Measurements from ENCODE around the gene CDC45.

CDC45 gene

DNA sequence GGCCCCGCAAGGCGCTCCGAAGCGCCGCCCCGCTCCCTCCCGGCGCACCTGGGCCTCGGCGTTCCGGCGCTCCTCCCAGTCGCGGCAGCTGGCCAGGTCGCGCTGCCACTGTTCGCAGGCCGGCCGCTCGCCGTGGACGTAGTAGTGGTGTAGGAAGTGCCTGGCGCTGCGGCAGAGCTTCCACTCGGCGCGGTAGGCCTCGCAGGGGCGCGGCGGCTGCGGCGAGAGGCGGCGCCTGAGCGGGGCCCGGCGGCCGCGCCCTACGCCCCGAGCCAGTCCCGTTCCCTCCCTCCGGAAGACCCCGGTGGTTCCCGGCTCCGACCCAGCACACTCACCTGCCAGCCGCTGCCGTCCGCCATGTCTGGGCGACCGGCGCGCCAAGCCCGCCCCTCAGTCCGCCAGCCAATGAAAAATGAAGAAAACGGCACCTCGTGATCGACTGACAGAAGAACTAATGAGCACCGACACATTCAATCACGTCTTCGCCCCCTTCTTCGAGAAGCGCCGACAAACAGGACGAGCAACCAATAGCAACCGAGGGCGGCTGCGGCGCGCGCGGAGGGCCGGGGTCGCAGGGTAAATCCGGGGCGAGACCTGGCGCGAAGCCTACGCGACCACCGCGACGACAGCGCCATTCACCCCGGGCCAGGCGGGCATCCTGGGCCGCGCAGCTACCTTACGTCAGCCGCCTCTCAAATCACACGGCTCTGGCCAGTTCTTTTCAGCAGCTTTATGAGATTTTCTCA is 32.2 kb upstream of the CDC45 start, which contains the start of gene C22orf39:
TSS of gene C22orf39 (minus strand) at position 382 of the 746 bp plus-strand sequence. CDS start at position 359, 23 bp downstream.
- H3K27me3 ChIP-seq = no peaks in the 10 kb centered on the region
- TF ChIP-seq, protein P1, sequence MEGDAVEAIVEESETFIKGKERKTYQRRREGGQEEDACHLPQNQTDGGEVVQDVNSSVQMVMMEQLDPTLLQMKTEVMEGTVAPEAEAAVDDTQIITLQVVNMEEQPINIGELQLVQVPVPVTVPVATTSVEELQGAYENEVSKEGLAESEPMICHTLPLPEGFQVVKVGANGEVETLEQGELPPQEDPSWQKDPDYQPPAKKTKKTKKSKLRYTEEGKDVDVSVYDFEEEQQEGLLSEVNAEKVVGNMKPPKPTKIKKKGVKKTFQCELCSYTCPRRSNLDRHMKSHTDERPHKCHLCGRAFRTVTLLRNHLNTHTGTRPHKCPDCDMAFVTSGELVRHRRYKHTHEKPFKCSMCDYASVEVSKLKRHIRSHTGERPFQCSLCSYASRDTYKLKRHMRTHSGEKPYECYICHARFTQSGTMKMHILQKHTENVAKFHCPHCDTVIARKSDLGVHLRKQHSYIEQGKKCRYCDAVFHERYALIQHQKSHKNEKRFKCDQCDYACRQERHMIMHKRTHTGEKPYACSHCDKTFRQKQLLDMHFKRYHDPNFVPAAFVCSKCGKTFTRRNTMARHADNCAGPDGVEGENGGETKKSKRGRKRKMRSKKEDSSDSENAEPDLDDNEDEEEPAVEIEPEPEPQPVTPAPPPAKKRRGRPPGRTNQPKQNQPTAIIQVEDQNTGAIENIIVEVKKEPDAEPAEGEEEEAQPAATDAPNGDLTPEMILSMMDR (IDR thresholded peaks at IDR 0.05) = no peak
- H3K27ac ChIP-seq = peak within 1 kb of the TSS; percentile 94
- peaks cover 57% of the 10 kb centered on the region for H3K36me3 ChIP-seq
- no peaks in the 10 kb centered on the region for H3K9me3 ChIP-seq
- peak within 1 kb of the TSS; percentile 74 to 87 for H3K4me3 ChIP-seq (ENCODE audit: low read depth in 1 of 2, low read length in 1 of 2)
- peaks cover 19 to 23% of the 10 kb centered on the region in 2 experiments for H3K4me1 ChIP-seq (ENCODE audit: control insufficient read depth in 1 of 2, insufficient read depth in 1 of 2, low read depth in 1 of 2, low read length in 1 of 2)

DNA sequence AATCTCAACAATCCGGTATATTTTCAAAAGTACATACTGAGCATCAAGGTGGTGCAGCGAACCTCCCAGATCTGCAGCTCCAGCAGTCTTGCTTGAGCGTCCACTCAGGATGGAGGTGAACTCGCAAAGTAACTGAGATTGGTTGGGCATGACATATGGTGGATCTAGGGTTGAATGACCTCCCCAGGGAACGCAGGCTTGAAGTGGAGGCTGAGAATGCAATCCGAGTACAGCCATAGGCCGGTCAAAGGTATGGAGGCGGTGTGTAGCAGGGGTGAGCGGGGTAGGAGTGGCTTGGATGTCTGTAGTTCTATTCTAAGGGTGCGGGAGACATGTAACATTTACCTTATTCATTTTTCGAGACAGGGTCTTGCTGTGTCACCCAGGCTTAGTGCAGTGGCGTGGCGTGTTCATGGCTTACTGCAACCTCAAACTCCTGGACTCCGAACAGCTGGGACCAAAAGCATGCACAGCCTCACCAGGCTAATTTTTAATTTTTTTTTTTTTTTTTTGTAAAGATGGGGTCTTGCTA is 31.6 kb upstream of the CDC45 start:
- Histone ChIP-seq H3K36me3 (peaks cover 57% of the 10 kb centered on the region), H3K27ac (peak overlapping the region; percentile 94), H3K4me1 (ENCODE audit: control insufficient read depth in 1 of 2, insufficient read depth in 1 of 2, low read depth in 1 of 2, low read length in 1 of 2) (peaks cover 19 to 23% of the 10 kb centered on the region in 2 experiments), H3K9me3 (no peaks in the 10 kb centered on the region), H3K27me3 (no peaks in the 10 kb centered on the region), H3K4me3 (ENCODE audit: low read depth in 1 of 2, low read length in 1 of 2) (peak overlapping the region; percentile 74 to 87)
- TF ChIP-seq, protein P1 (IDR thresholded peaks at IDR 0.05) = no peak

DNA sequence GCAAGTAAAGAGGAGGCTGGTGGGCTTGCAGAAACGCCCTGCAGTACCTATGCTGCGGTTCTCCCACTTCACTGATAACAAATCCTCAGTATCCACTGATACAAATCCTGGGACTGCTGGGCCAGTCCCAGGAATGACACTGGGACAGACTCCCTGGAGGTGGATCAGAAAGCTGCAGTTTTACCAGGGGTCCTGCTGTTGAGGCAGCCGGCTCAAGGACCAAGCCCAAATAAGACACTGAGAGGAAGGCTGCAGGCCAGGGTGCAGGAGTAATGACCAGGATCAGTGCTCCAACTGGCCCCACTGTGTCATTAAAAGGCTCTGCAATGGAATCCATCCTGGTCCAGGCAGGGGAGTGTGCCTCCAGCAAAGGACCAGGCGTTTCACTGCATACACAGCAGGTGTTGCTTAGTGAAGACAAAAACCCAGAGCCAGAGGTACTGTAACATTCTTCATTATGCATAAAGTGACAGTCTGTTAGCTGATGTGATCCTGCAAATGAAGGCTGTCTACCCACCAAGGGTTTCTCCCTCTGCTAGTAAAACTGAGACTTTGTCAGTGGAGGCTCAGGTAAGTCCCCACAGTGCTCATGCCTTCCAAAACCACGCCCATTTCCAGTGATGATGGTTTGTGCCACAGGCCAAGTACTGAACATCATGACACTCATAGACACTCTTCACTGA is 30.8 kb upstream of the CDC45 start:
- Histone ChIP-seq H3K36me3 (peaks cover 57% of the 10 kb centered on the region), H3K27me3 (no peaks in the 10 kb centered on the region), H3K27ac (no peak overlapping the region), H3K9me3 (no peaks in the 10 kb centered on the region), H3K4me3 (ENCODE audit: low read depth in 1 of 2, low read length in 1 of 2) (no peak overlapping the region), H3K4me1 (ENCODE audit: control insufficient read depth in 1 of 2, insufficient read depth in 1 of 2, low read depth in 1 of 2, low read length in 1 of 2) (peaks cover 19 to 23% of the 10 kb centered on the region in 2 experiments)
- TF ChIP-seq, protein P1 (IDR thresholded peaks at IDR 0.05) = no peak

DNA sequence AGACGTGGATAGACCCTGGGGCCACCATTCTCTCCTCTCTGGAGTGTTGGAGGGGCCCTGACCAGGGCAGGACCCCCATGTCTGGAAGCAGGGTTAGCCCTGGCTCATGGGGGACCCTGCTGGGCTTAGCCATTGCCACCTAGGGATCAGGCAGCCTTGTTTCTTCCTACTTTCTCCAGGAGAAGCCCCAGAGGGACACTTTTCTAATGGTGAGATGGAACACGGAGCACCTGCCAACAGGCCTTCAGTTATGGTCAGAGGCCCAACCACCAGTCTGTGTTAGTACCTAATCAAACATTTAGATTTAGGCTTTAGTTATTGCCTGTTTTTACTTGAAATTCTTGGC is 30.3 kb upstream of the CDC45 start:
- Histone ChIP-seq H3K9me3 (no peaks in the 10 kb centered on the region), H3K4me1 (ENCODE audit: control insufficient read depth in 1 of 2, insufficient read depth in 1 of 2, low read depth in 1 of 2, low read length in 1 of 2) (peaks cover 19 to 23% of the 10 kb centered on the region in 2 experiments), H3K27ac (no peak overlapping the region), H3K27me3 (no peaks in the 10 kb centered on the region), H3K36me3 (peaks cover 57% of the 10 kb centered on the region), H3K4me3 (ENCODE audit: low read depth in 1 of 2, low read length in 1 of 2) (no peak overlapping the region)
- TF ChIP-seq, protein P1 (IDR thresholded peaks at IDR 0.05) = no peak

DNA sequence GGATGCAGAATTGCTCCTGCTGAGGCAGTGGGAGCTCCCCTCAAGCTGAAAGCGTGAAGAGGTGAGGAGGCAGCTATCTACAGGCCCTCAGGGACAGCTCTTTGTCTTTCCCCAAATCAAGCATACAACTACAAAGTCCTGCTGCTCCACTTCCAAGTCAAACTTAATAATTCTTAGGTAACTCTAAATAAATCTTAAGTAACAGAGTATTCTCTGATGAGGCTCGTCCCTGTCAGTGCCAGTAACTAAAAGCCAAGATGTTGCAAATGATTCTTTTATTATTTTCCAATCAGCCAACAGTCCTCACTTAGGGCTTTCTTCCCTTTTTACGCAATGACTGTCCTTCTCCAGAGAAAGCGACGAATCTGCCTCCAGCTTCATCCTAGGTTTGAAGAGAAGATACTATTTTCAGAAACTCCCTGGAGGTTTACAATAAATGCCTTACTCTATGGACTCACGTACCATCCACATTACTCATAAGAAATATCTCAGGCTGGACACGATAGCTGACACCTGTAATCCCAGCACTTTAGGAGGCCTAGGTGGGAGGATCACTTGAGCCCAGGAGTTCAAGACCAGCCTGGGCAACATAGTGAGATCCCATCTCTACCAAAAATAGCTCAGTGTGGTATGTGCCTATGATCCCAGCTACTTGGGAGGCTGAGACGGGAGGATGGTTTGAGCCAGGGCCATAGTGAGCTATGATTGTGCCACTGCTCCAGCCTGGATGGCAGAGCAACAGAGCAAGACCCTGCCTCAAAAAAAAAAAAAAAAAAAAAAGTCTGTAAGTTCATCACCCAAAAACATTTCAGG is 29.2 kb upstream of the CDC45 start:
- Histone ChIP-seq H3K4me3 (ENCODE audit: low read depth in 1 of 2, low read length in 1 of 2) (no peak overlapping the region), H3K9me3 (no peaks in the 10 kb centered on the region), H3K36me3 (peaks cover 64% of the 10 kb centered on the region), H3K4me1 (ENCODE audit: control insufficient read depth in 1 of 2, insufficient read depth in 1 of 2, low read depth in 1 of 2, low read length in 1 of 2) (peaks cover 19 to 23% of the 10 kb centered on the region in 2 experiments), H3K27me3 (no peaks in the 10 kb centered on the region), H3K27ac (no peak overlapping the region)
- TF ChIP-seq, protein P1 (IDR thresholded peaks at IDR 0.05) = no peak

Data from neutrophil (primary cell).